ENCODE data around the gene SAMD3. TPM values are rescaled to one million over a fixed set of nuclear protein-coding genes. Genes with fewer than 3 reads are reported as not detected.

Gene SAMD3
- total RNA-seq, 1 donor from 2014 or later = 5.5 TPM

DNA sequence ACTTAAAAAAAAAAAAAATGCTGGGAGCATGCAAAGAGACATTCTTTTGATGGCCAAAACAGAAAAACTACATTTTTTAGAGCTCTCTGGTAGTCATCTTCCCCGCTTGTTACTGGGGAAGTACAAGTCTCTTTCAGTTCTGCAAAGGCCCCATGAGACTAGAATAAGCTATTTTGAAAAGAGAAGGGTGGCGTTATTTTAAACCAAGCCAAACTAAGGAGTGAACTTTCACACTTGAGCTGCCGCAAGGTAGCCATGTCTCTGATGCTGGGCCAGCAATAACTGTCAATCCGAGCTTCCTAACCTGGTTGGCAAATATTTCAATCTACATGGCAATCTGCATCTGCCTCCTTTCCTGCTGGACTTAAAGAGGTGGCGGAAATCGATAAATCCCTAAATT is 107.7 kb downstream of the SAMD3 start:
- TF ChIP-seq CTCF (IDR thresholded peaks at IDR 0.05) = no peak
- ATAC-seq (no peak), DNase-seq (no peak)
- intact Hi-C loops (cut with DNase I) = no loop called here
- Histone ChIP-seq H3K4me1 (no peaks in the 10 kb centered on the region), H3K4me3 (no peak overlapping the region), H3K9me3 (peaks cover under 1% of the 10 kb centered on the region), H3K36me3 (no peaks in the 10 kb centered on the region), H3K27me3 (ENCODE audit: low read depth) (no peaks in the 10 kb centered on the region), H3K27ac (no peak overlapping the region)

DNA sequence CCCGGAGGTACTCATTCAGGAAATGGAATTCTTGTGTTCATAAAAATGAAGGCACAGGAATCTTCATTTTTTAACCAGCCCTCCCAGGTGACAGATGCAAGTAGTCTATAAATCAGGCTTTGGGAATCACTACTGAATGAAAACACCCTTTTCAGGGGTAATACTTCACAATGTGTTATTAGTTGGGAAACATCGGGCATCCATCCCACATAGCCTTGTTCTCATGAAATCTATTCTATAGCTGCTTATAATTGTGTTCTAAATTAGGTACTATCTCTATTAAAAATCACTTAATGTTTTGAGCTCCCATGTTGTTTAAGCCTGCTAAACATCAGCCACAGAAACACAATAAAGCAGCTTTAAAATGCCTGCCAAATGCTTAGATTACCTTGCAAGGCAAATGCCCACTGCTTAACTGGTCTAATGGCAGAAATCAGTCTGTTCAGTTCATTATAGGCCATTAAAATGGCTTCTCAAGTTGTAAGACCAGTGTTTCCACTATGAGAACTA is 109.5 kb downstream of the SAMD3 start:
- ATAC-seq (no peak), DNase-seq (no peak)
- no peaks in the 10 kb centered on the region for H3K27me3 ChIP-seq (ENCODE audit: low read depth)
- peaks cover 4% of the 10 kb centered on the region for H3K9me3 ChIP-seq
- no peak for TF ChIP-seq CTCF (IDR thresholded peaks at IDR 0.05)
- intact Hi-C loops (cut with DNase I) = no loop called here
- H3K27ac ChIP-seq = no peak overlapping the region
- H3K4me3 ChIP-seq = no peak overlapping the region
- no peaks in the 10 kb centered on the region for H3K4me1 ChIP-seq
- no peaks in the 10 kb centered on the region for H3K36me3 ChIP-seq

DNA sequence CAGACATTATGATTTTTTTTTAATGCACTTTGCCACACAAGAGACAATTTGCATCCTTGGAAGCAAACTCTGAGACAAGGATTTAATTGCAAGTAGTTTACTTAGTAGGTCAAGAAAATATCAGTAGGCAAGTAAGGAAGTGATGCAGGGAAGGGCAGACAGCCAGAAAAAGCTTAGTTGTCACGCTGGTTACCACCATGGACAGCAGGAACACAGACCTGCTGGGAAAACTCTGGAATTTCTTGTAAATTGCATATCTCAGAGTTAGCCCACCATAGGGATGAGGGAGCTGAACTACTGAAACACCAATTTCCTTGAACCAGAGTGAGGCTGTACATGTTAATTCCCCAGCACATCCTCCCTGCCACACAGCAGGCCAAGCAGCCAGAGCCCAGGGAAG is 111.7 kb downstream of the SAMD3 start:
- Histone ChIP-seq H3K36me3 (no peaks in the 10 kb centered on the region), H3K27ac (no peak overlapping the region), H3K4me1 (no peaks in the 10 kb centered on the region), H3K9me3 (peaks cover 4% of the 10 kb centered on the region), H3K27me3 (ENCODE audit: low read depth) (no peaks in the 10 kb centered on the region), H3K4me3 (no peak overlapping the region)
- intact Hi-C loops (cut with DNase I) = no loop called here
- ATAC-seq = no peak
- TF ChIP-seq CTCF (IDR thresholded peaks at IDR 0.05) = no peak
- DNase-seq = no peak

- TF ChIP-seq CTCF (IDR thresholded peaks at IDR 0.05) = no peak
- no peak overlapping the region for H3K27ac ChIP-seq
- no peaks in the 10 kb centered on the region for H3K27me3 ChIP-seq (ENCODE audit: low read depth)
- ATAC-seq (no peak), DNase-seq (no peak)
- H3K4me1 ChIP-seq = no peaks in the 10 kb centered on the region
- H3K36me3 ChIP-seq = no peaks in the 10 kb centered on the region
- intact Hi-C loops (cut with DNase I) = no loop called here
- H3K9me3 ChIP-seq = peaks cover 4% of the 10 kb centered on the region
- H3K4me3 ChIP-seq = no peak overlapping the region
Measured at GRCh38 chr6:130107710-130108109, 115.0 kb downstream of the SAMD3 start.

GRCh38 chr6:130105996-130106704 is 116.6 kb downstream of the SAMD3 start:
- Histone ChIP-seq H3K4me1 (no peaks in the 10 kb centered on the region), H3K27ac (no peak overlapping the region), H3K4me3 (no peak overlapping the region), H3K36me3 (no peaks in the 10 kb centered on the region), H3K27me3 (ENCODE audit: low read depth) (no peaks in the 10 kb centered on the region), H3K9me3 (peaks cover 4% of the 10 kb centered on the region)
- intact Hi-C loops (cut with DNase I) = no loop called here
- ATAC-seq = no peak
- DNase-seq = no peak
- no peak for TF ChIP-seq CTCF (IDR thresholded peaks at IDR 0.05)

Measured in lower lobe of right lung (tissue), 2 donors.